ENCODE measurements around the gene APBB3.
"Not testable (repeated sequence)": the region's sequence is repeated elsewhere in the genome, so short reads cannot be mapped to it uniquely, and the experiment has no call there.

The APBB3 gene

GRCh38 chr5:140564196-140565023, at the start of gene APBB3, which contains the start of gene SLC35A4:
Gene APBB3 (minus strand): TSS chr5:140564598. CDS start chr5:140564245, 353 bp downstream.
Gene SLC35A4 (plus strand): TSS chr5:140564828. CDS start chr5:140567170, 2,342 bp downstream.
- peak; percentile 98 for DNase-seq

- DNase-seq, result no peak
Observed at GRCh38 chr5:140611020-140611521, 46.7 kb upstream of the APBB3 start.

DNA sequence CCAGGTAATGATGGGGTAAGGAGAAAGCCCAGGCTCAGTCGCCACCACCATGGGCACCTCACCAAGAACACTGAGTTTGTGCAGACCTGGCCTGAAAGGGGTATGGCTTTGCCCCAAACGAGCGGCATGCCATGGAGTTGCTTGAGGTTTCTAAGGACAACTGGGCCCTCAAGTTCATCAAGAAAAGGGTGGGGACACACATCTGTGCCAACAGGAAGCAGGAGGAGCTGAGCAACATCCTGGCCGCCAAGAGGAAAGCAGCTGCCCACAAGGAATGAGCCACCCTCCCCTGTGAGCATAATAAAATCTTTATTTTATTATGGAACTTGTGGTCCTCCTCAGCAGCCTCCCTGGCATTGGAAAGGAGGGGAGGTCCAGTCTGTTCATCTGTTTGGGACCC, 44.7 kb upstream of the APBB3 start:
- no peak for DNase-seq

- no peak for DNase-seq
Observed at GRCh38 chr5:140608722-140609121, 44.3 kb upstream of the APBB3 start.

DNA sequence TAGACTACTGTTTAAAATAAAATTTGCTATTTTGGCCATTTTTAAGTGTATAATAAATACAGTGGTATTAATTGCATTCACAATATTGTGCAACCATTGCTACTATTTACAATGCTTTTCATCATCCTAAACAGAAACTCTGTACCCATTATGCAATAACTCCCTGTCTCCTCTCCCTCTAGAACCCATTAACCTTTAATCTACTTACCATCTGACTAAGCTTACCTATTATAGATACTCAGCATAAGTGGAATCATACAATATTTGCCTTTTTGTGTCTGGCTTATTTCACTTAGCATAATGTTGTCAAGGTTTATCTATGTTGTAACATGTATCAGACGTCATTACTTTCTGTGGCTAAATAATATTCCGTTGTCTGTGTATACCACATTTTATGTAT, 42.6 kb upstream of the APBB3 start:
- no peak for DNase-seq

GRCh38 chr5:140605879-140606278, 41.5 kb upstream of the APBB3 start:
- DNase-seq, result no peak

- no peak for DNase-seq
Observed at GRCh38 chr5:140603734-140604133, 39.3 kb upstream of the APBB3 start.

DNA sequence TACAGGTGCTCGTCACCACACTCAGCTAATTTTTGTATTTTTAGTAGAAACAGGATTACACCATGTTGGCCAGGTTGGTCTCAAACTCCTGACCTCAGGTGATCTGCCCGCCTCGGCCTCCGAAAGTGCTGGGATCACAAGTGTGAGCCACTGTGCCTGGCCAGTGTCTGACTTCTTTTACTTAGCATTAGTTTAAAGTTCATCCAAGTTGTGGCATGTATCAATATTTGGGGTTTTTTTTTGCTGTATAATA, 39.0 kb upstream of the APBB3 start:
- not testable (repeated sequence) for DNase-seq

DNA sequence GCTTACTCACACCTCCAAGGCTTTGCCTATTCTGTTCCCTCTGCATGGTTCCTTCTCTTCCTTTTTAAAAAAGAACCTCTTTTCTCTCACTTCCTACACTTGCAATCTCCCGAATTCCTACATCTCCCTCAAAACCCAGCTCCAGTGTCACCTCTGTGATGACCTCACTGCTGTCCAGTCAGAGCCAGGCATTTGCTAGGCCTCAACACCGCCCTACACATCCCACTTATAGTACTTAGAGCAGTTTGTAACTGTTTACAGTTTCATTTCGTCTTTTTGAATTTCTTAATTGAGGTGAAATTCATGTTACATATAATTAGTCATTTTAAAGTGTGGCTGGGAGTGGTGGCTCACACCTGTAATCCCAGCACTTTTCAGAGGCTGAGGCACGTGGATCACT, 37.7 kb upstream of the APBB3 start:
- DNase-seq, result no peak

- no peak for DNase-seq
Observed at GRCh38 chr5:140600096-140600495, 35.7 kb upstream of the APBB3 start.

GRCh38 chr5:140598836-140599235, 34.4 kb upstream of the APBB3 start:
- DNase-seq, result no peak

DNA sequence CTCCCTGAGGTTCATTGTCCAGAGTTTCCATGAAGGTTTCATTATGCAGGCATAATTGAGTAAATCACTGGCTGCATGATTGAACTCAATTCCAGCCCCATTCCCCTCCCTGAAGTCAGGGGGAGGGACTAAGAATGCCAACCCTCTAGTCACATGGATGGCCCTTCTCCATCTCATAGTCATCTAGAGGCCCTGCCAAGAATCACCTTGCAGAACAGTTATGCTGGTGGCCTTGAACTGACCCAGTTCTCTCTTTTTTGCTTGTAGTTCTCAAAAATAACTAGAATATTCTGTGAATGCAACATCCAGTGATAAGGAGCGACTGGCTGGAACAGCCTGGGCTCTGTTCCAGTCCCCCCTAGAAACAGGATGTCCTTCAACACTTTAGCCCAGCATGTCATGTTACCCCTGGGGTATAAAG, 31.9 kb upstream of the APBB3 start:
- no peak for DNase-seq

DNA sequence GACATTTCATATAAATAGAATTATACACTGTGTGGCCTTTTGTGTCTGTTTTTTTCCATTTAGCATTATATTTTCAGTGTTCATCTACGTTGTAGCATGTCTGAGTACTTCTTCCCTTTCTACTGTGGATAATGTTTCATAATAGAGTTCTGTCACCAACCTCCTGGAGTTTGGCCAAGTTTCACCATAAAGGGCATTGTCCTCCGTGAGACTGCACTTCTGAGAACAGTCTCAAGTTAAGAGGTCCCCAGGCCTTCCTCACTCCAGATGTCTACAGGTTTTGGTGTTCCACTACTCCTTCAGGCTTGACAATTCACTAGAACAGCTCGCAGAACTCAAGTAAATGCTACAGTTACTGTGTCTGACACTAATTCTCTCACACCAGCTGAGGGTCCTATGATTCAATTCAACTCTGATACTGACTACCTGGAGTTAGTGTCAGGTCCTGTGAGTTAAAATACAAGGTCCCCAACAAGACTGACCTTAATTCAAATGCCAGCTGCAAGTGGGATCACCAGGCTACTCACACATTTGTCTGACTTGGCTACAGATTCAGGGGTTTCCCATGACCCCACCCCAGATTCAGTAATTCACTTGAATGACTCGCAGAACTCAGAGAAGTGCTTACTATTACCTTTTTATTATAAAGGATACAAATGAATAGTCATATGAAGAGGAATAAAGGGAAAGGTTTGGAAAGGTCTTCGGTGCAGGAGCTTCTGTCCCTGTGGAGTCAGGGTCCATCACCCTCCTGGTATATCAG, 31.3 kb upstream of the APBB3 start:
- DNase-seq, result no peak

GRCh38 chr5:140594169-140594568, 29.8 kb upstream of the APBB3 start:
- DNase-seq, result no peak

DNA sequence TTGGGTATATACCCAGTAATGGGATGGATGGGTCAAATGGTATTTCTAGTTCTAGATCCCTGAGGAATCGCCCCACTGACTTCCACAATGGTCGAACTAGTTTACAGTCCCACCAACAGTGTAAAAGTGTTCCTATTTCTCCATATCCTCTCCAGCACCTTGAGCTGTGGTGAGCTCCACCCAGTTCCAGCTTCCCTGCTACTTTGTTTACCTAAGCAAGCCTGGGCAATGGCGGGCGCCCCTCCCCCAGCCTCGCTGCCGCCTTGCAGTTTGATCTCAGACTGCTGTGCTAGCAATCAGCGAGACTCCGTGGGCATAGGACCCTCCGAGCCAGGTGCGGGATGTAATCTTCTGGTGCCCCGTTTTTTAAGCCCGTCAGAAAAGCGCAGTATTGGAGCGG, 28.7 kb upstream of the APBB3 start:
- DNase-seq, result not testable (repeated sequence)

DNA sequence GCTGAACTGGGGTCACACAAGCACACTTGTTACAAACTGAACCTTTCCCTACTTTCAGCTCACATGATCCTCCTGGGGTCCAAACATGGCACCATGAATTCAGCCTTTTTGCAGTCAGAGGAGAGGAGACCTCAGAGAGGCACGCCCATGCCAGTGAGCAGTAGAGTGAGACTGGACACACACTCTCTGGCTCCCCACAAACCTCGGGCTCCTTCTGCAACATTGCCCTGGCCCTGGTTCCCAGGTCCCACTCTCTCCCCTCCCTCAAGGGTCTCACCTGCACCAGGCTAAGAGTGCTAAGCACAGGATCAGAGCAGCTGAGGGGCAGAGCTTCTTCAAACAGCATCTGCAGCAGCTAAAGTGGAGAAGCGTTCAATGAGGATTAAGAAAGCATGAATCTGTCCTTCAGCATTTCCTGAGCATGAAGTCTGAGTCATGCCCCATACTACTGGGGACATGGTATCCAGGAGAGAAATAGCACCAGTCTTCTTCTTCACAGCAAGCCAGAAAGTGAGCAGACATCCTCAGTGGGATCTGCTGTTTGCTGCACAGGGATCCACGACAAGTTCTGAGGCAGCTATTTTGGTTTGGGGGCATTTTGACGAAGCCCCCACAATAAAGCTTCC, 27.5 kb upstream of the APBB3 start:
- DNase-seq, result no peak

DNA sequence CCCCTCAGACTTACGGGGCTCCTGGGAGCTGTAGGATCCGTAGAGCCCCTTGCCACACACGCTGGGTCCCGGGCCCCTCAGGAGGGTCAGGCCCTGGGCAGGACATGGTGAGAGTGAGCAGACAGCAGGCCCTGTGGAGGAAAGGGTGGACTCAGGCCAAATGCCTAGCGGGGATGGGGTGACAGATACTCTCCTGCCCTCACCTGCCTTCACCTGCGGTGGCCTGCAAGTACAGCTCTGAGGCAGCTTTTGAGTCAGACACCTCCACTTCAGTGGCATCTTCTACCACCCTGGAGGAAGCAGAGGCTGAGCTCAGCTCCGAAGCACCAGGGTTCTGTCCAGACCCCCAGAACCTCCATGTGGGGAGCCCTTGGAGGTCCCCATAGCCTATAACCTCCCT, 26.5 kb upstream of the APBB3 start:
- no peak for DNase-seq

DNA sequence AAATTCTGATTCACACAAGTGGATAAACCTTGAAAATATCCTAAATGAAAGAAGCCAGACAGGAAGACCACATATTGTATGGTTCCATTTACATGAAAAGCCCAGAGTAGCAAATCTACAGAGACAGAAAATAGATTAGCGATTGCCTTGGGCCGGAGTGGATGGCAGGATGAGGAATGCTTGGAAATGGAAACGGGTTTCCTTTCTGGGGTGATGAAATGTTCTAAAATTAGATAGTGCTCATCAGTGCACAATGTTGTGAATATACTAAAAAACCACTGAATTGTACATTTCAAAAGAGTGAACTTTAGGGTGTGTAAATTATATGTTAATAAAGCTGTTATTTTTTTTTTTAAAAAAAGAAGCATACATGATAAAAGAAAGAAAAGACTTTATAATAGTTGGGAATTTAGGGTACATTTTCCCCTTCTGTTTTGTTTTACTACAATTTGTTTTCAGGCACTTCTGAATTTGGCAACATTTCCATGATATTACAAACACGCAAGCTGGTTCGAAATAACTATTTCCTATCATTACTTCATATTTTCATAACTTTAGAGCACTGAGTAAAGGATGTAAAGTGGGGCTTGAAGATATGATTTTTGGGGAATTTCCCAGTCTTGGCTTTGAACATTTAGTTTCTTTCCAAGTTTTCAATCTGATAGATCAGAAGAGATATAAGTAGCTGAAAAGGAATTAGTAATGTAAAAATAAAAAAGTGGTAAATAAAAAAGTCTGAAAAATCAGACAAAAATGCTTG, 24.1 kb upstream of the APBB3 start:
- DNase-seq, result no peak

DNA sequence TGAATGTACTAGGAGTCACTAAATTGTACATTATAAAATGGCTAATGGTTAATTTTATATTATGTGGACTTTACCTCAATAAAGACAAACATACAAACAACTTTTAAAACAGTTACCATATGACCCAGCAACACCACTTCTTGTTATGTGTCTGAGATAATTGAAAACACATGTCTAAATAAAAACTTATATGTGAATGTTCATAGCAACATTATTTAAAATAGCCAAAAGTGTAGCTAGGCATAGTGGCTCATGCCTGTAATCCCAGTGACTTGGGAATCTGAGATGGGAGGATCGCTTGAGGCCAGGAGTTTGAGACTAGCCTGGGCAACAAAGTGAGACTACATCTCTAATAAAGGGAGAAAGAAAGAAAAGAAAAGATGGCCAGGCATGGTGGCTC, 23.1 kb upstream of the APBB3 start:
- DNase-seq, result no peak

DNA sequence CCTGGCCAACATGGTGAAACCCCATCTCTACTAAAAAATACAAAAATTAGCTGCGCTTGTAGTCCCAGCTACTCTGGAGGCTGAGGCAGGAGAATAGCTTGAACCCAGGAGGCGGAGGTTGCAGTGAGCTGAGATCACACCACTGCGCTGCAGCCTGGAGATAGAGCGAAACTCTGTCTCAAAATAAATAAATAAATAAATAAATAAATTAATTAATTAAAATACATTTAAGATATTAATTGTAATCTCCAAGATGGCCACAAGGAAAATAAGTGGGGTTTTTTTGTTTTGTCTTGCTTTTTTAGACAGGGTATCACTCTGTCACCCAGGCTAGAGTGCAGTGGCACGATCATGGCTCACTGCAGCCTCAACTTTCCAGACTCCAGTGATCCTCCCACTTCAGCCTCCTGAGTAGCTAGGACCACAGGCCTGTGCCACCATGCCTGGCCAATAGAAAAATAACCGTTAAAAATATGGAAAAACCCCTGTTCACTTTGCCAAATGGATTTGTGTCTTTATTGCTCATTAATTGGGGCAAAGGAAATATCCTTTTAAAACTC, 14.9 kb upstream of the APBB3 start:
- DNase-seq, result not testable (repeated sequence)

- no peak for DNase-seq
Observed at GRCh38 chr5:140576776-140577201, 12.4 kb upstream of the APBB3 start.

DNA sequence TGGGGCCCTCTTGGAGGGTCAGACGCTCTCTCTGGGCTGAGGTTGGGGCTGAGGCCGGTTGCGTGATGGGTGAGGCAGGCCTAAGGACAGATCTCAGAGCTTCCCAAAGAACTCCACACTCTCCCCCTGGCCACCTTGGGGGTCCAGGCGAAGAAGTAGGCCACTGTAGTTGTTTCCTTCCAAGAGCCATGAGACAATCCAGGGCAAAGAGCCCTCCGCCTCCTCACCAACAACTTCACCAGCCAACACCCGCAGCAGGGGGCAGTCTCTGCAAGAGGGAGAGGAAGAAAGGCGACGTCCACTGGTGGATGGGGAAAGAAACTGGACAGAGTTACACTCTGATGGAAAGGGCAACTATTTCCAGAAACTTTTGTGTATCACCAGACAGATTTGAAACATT, 10.9 kb upstream of the APBB3 start:
- DNase-seq, result no peak

DNA sequence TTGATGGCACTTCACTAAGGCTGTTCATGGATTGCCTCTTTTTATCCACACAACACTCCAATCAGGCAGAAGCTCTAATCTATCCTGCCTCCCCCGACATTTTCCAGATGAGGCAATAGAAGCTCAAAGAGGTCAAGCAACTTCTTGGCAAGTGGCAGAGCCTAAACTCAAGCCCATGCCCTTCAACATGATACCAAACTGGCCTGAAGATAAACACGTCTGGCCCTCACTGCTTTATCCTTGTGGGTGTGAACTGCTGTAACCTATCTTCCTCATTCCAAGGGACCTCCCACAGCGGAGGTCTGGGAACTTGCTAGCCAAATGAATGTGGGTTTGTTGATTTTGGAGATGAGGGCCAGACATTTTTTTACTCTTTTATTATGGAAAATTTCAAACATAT, 9.8 kb upstream of the APBB3 start:
- no peak for DNase-seq

Data from islet precursor cell (in vitro differentiated cells).